Erythroblast (primary cell): ENCODE measurements around the gene C17orf114.
A peak's percentile ranks its signal among the peaks of the same experiment; 100 is the strongest.
"Not testable (repeated sequence)": the region's sequence is repeated elsewhere in the genome, so short reads cannot be mapped to it uniquely, and the experiment has no call there.

Experiments used
- DNase-seq, 2 experiments: peaks; one replicate each; lab custom pipeline; 2025; lab: John Stamatoyannopoulos, UW
- GATA1 ChIP-seq: IDR thresholded peaks from 2 replicates; pipeline ENCODE4 v1.6.1; 2011; ENCODE audit warnings: low read depth, mild to moderate bottlenecking, control low read depth, low read length, moderate library complexity
- POLR2A ChIP-seq: IDR thresholded peaks from 2 replicates; pipeline ENCODE4 v1.6.1; 2011; ENCODE audit warnings: mild to moderate bottlenecking, low read length

Gene C17orf114

DNA sequence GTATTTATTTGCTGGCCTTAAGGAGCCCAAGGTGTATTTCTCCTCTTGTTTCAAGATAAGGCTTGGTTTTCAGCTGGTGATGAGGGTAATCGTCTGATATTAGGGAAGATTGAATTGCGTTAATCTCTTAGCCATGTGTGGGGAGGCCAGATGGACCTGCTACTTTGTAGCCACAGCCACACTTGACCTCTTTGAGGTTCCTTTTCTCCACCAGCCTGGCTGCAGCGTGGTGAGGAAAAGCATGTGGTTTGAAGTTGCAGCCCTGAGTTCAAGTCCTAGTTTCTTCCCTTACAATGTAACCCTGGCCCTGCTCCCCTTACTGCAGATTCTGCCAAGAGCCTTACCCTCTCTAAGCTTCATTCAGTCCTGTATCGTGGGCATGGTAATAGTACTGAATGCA, 34.1 kb upstream of the C17orf114 start:
- TF ChIP-seq POLR2A (no peak), GATA1 (no peak)
- peak in 1 of 2 experiments; percentile 28 for DNase-seq

DNA sequence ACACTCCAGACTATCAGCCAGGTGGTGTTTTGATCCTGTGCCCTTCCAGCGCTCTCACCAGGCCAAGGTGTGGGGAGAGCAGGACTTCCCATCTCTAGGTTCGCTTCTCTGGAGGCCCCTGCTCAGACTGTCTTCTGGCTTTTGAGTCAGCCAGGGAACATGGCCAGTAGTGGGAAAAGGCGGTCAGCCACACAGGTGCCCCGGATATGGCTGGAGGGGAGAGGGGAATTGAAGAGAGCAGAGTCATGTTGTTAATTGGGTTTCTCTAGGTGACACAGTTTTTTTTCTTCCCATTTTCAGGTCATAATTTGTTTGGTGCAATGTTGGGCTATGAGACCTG, 32.5 kb upstream of the C17orf114 start:
- TF ChIP-seq GATA1: no peak
- no peak for TF ChIP-seq POLR2A
- DNase-seq: peak in 1 of 2 experiments; percentile 37

DNA sequence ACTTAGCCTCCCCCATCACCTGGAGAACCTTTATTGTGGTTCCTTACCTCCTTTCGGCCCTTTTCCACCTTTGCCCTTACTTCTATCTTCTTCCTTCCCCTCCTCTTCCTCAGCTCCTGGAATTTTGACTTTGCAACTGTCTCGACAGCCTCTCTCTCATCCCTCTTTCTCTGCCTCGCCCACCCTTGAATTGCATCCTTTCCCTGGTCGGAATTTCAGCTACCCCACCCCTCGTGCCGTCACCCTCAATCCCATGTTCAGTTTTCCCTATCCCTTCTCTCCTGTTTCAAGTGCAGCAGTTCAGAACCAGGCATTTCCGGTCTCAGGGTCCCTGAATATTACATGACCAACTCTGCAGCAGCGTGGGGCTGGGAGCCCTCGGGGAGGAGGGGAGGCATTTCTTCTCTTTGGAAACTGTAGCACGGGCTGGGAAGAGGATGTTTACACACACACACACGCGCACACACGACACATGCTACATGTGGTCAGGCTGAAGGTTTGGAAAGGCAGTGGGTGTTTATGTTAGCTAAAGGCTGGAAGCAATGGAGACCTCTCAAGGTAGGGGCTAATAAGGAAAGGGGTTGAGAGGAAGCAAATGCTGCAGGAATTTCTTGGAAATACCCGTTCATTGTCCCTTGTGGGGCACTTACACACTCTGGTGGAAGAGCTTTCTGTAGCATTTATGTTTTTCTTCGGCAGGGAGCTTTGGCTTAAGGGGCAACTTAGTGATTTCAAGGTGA, 32.0 kb upstream of the C17orf114 start:
- no peak for TF ChIP-seq GATA1
- no peak for TF ChIP-seq POLR2A
- DNase-seq: peak; percentile 37 to 46

DNA sequence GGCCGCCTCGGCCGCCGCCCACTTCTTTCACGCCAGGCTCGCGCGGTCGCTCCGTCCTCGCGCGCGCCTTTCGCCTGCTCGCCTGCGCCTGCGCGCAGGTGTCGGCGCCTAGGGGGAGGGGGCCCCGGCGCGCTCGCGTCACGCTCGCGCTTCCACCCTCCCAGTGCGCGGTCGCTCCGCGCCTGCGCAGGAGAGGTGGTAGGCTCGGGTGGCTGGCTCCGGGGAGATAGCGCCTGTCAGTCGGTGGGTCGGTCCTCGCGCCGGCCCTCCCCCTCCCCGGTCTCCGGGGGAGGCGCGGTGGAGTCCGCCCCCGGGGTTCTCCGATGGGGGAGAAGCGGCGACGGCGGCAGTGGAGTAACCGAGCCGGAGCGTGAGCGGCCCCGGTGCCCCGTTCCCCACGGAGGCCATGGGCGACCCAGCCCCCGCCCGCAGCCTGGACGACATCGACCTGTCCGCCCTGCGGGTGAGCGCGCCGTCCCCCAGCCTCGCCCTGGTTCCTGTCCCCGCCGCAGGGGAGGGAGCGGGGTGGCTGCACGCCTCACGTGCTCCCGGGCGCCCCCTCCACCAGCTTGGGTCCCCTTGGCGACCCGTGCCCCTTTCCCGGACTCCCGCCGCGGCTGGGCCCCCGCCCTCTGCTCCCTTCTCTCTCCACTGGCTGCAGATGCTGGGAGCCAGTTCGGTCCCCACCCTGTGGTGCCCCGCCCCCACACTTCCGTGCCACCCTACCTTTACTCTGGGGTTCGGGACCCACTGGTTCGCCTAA, 31.2 kb upstream of the C17orf114 start, which contains the start of gene MINK1:
Gene MINK1, plus strand, starts transcription at position 163 of the 763 bp plus-strand sequence. Its CDS starts 244 bp downstream, at position 407.
- TF ChIP-seq GATA1: no peak
- TF ChIP-seq POLR2A: peak; percentile 80
- DNase-seq: peak; percentile 97 to 98

DNA sequence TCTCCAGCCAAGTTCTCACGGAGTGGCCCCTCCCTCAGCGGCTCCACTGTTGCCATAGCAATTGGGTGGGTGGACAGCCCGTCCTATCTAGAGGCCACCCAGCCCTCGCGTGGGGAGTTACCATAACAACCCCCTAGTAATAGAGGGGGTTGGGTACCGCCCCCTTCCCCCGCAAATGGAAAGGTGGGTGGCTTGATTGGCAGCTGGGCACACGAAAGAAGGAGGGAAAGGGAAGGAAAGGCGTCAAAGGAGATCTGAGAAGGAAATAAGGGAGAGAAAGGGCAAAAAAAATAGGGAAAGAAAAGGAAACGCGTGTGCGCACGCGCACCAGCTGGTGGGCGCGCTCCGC, 30.7 kb upstream of the C17orf114 start:
- DNase-seq: not testable (repeated sequence)

DNA sequence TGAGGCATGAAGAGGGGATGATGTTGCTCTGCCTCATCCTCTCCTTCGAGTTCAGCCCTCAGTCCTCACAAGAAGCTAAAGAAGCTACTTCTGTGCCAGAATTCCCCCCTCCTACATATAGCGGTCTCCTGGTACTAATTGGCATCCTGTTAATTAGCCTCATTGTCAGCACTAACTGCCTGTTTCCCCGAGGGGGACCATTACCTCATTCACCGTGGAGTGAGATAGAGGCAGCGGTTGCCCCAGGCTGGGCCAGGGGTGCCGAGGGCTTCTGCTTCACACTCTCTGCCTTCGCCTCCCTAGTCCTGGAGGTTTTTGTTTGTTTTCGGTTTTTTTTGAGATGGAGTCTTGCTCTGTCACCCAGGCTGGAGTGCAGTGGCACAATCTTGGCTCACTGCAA, 25.3 kb upstream of the C17orf114 start:
- DNase-seq: no peak

DNA sequence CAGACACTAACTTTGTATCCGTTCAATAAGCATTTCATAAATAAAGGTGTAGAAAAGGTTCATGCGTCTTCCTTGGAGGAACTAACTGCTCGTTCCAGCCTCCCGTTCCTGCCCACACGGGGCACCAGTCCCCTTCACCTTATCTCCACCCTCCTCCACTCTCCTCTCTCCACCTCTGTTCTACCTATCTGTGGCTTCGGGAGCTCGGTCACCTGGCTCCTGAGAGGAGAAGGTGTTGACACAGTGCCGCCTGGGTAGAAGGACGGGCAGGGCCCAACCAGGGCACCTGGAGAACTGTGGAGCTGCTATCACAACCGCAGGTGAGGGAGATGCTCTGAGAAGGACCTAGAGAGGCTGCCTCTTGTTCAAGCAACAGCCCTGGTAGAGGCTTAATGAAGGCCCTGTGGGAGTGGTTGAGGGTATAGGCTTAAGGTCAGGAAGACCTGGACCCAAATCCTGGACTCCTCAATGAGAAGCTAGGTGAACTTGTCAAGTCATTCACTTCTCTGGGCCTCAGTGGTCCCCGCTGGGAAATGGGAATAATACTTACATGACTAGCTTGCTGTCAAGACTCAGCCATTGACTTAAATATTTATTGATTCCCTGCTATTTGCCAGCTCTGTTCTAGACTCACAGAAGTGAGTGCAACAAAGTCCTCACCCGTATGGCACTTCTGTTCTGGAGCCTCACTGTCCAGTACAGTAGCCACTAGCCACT, 21.4 kb upstream of the C17orf114 start:
- DNase-seq: no peak

More for the DNA sequence above, 25.3 kb upstream of the C17orf114 start:
- TF ChIP-seq GATA1: no peak
- TF ChIP-seq POLR2A: no peak

DNA sequence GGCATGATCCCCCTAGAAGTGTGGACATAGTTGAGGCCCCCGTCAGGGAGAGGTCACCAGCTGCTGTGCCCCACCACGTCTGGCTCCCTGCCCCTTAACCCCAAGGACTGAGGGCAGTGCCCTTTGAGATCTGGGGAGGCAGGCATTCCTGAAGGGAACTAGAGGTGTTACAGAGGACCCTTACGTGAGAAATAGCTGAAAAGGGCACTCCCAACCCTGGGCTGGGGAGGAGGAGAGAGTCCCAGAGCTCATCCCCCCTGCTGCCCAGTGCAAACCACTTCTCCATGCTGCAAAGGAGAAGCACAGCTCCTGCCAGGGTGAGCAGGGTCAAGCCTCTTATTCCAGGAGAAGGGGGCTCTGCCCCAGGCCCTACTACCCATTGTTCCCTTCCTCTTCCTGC, 20.7 kb upstream of the C17orf114 start:
- no peak for DNase-seq
- TF ChIP-seq GATA1: no peak
- no peak for TF ChIP-seq POLR2A

More for the DNA sequence above, 21.4 kb upstream of the C17orf114 start:
- no peak for TF ChIP-seq POLR2A
- no peak for TF ChIP-seq GATA1

DNA sequence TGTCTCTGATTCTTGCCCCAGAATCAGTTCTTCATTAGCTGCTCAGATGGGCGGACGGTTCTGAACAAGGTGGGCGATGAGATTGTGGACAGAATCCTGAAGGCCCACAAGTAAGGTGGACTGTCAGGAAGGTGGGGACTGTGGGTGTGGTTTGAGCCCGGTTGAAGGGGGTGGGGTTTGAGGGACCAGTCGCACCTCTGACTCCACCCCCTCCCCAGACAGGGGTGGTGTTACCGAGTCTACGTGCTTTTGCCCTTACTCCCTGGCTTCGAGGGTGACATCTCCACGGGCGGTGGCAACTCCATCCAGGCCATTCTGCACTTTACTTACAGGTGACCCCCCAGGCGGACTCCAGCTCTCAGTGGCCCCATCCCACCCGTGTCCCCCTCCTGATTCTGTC, 16.1 kb upstream of the C17orf114 start:
- TF ChIP-seq GATA1 (no peak), POLR2A (no peak)
- no peak for DNase-seq

DNA sequence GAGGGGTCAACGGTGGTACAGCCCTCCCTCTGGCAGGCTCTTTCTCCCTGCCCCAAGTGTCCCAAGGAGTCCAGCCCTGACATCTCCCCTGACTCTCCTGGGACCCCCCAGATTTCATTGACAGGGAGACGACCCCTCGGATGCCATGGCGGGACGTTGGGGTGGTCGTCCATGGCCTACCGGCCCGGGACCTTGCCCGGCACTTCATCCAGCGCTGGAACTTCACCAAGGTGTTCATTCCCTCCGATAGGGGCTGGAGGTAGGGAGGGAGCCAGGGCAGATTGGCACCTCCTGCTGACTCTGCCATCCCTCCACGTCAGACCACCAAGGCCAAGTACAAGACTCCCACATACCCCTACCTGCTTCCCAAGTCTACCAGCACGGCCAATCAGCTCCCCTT, 14.7 kb upstream of the C17orf114 start:
- no peak for DNase-seq
- no peak for TF ChIP-seq GATA1
- TF ChIP-seq POLR2A: no peak

DNA sequence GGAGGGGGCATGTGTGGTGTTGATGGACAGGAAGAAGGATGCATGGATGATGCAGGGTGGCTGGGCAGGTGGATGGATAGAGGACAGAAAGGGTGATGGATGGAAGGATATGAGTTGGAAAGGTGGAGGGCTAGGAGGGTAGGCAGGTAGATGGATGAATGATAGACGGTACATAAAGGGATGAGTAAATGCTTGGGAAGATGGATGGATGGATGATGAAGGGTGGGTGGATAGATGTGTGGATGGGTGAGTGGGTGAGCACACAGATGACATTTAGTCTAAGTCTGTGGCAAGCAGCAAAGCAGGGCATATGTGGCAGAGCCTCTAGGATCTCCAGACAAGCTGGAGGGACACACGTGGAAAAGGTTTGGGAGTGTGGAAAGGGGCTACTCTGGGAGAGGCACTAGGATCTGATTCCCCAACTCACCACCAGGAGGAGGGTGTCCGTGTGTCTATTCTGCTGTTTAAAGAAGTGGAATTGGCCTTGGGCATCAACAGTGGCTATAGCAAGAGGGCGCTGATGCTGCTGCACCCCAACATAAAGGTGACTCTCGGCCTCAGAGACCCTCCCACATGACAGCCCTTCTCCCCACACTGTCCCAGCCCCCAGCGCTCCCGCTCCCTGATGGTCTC, 13.0 kb upstream of the C17orf114 start:
- TF ChIP-seq POLR2A (no peak), GATA1 (no peak)
- peak; percentile 28 to 41 for DNase-seq

DNA sequence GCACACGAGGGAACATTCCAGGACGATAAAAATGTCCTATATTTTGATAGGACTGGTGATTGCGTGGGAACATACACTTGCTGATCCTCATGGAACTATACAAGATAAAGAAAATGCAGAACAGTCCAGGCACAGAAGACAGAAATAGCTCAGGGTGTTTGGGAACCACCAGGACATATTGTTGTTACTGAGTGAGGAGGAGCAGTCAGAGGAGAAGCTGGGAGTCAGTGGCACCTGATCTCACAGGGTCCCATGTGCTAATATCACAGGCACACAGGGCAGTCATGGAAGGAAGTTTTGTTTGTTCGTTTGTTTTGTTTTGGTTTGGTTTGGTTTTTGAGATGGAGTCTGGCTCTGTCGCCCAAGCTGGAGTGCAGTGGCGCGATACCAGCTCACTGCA, 10.6 kb upstream of the C17orf114 start:
- TF ChIP-seq GATA1 (no peak), POLR2A (no peak)
- DNase-seq: no peak

DNA sequence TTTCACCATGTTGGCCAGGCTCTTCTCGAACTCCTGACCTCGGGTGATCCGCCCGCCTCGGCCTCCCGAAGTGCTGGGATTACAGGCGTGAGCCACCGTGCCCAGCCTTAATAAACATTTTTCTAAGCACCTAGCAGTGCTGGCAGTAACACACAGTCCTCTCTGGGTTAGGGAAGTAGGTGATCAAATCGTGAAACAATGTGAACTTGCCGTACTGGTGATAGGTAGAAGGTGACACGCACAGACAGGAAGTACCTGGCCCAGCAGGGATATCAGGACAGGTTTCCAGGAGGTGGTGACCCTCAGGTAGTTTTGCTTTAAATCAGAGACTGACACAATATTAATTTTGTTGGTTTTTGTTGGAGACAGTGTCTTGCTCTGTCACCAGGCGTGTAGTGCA, 9.3 kb upstream of the C17orf114 start:
- DNase-seq: no peak
- TF ChIP-seq GATA1 (no peak), POLR2A (no peak)

DNA sequence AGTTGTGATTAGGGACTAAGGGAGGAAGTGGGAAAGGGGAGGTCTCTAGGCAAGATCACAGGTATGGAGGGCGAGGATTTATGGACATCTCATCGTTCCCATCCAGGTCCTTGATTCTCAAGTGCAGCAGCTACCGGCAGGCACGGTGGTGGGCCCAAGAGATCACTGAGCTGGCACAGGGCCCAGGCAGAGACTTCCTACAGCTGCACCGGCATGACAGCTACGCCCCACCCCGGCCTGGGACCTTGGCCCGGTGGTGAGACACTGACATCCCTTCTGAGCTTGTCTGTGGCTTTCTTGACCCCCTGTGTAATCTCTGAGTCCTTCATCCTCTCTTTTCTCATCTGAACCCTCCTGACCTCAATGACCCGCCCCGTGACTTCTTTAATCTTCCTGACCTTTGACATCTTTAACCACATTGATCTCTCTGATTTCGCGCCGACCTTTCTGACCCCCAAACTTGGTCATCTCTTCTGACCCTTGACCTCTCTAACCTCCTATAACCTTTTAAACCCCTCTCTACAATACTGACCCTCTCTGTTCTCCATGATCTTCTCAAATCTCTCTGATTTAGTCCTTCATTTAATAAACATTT, 8.7 kb upstream of the C17orf114 start:
- TF ChIP-seq GATA1 (no peak), POLR2A (no peak)
- no peak for DNase-seq
